NCI-H2081 (cell line): ENCODE results near the gene UNC45A.

Source experiments
- DNase-seq, 2 experiments: peaks; one replicate each; lab custom pipeline; 2025; lab: John Stamatoyannopoulos, UW

UNC45A gene

DNA sequence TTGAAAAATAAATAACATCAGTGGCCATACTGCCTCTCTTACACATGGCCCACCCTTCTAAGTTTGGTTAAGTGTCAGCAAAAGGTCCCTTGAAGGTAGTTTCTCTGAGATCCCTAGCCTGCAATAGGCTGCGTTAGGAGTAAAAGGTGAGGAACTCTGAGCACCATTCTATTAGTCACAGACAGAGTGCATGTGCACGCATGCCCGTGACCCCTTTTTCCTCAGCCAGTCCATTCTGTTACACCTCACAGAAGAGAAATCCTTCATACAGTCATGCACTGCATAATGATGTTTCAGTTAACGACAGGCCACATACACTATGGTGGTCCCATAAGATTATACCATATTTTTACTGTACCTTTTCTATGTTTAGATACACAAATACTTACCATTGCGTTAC is 32.1 kb downstream of the UNC45A start:
- DNase-seq: no peak

- DNase-seq: no peak
Observed at GRCh38 chr15:90968434-90968833, 33.3 kb downstream of the UNC45A start.

GRCh38 chr15:90970274-90970673 is 35.2 kb downstream of the UNC45A start:
- DNase-seq: no peak

GRCh38 chr15:90972133-90972532 is 37.0 kb downstream of the UNC45A start:
- DNase-seq: no peak

- DNase-seq: no peak
Observed at GRCh38 chr15:90974216-90974615, 39.1 kb downstream of the UNC45A start.

DNA sequence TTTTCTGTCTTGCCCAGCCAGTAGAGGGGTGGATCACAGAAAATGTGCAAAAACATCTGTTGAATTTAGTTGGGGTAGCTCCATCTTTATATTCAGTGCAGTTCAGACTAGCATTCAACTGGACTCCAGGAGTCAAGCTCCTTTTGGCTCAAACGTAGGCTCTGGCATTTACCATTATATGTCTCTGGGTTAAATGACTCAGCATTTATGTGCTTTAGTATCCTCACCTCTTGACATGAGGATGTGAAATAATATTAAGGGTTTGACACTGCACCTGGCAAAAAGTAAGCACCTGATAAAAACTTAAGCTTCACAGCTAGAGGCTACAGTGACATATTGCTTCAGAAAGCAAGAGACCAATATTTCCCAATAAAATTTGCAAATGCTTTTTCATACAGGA is 44.5 kb downstream of the UNC45A start:
- no peak for DNase-seq

- DNase-seq: no peak
Observed at GRCh38 chr15:90981681-90982080, 46.6 kb downstream of the UNC45A start.

- DNase-seq: no peak
Observed at GRCh38 chr15:90982135-90982534, 47.0 kb downstream of the UNC45A start.

GRCh38 chr15:90986790-90987507 is 51.9 kb downstream of the UNC45A start:
- no peak for DNase-seq

DNA sequence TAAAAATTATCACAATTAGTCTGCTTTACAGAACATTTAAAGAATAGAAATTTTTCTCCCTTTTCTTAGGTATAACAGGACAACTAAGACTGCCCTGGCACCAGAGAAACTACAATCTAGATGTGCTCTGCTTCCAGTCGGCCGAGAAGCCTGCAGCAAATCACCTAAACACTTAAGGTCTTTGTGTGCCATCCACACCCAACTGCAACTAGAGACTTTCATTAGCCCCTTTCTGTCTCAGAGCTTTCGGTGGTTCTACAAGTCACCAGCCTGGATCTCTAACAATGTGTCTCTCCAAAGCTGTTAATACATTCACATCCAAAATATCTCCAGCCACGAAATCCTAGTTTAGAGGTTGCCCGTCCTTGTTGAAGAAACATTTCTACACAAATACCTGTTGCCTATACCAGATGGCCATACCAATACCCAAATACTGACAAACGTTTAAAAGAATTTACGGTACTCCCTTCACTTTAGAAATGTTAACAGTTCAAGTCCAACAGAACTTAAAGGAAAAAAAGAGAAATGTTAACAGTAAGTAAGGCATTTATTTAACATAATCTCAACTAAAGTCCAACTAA is 52.6 kb downstream of the UNC45A start:
- DNase-seq: no peak

- no peak for DNase-seq
Observed at GRCh38 chr15:90988296-90988695, 53.2 kb downstream of the UNC45A start.

GRCh38 chr15:90989040-90989768 is 54.1 kb downstream of the UNC45A start:
- DNase-seq: no peak

- DNase-seq: no peak
Observed at GRCh38 chr15:90990446-90990845, 55.4 kb downstream of the UNC45A start.

GRCh38 chr15:90991587-90992285 is 56.7 kb downstream of the UNC45A start:
- DNase-seq: no peak

DNA sequence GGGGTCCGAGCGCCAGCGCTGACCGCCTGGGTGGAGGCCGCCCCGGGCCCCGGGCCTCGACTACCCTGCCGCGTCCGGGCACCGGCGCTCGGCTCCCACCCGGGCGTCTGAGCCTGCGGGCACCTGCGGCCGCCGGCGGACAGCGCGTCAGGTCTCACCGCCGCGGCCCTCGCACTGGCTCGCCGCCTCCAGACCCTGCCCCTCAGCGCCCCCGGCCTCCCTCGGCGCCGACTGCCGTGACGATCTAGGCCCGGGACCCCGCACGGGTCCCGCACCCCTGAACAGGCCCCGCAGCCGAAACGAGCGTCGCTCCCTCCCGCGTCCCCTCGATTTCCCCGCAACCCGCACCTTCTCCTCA is 59.0 kb downstream of the UNC45A start:
- DNase-seq: peak in 1 of 2 experiments; percentile 17

DNA sequence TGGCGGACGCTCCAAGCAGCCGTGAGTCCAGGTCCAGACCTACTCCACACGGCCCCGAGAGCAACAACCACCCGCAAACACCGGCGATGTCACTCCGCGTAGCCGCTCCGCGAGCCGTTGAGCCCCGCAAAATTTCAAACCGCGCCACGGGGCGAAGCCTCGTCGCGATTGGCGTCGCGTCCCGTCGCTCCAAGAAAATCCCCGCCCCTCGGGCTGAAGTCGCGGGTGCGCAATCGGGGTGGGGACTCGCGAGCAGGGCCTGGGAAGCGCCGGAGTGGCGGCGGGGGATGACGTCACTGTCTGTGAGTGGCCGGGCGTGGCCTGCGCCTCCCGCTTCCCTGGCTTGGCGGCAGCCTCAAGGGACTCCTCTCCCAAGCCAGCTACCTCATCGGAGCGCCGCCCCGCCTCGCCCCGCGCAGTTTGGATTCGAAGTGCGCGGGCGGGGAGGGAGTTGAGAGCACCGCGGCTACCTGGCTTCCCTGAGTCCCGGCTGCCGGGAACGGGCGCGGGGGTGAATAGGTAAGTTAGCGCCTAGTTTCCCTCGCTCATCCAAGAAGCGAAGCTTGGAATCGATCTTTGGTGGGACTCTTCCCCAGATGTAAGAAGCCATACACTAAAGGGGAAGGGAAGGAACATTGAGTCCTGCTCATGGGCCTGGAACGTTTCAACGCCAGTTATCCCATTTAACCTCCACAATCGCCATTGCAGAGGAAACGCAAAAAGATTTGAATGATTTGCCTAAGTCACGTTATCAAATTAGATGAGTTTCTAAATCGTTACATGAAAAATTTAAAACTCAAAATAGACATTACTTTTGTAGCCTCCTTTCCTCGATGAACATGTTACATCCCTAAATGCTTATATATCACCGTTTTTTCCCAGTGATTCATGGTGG is 59.6 kb downstream of the UNC45A start, which contains the start of gene PRC1:
Gene PRC1 (minus strand): TSS at position 119 of the 895 bp plus-strand sequence. CDS start 118 bp downstream, at position 1.
- DNase-seq: peak; percentile 98 to 99

DNA sequence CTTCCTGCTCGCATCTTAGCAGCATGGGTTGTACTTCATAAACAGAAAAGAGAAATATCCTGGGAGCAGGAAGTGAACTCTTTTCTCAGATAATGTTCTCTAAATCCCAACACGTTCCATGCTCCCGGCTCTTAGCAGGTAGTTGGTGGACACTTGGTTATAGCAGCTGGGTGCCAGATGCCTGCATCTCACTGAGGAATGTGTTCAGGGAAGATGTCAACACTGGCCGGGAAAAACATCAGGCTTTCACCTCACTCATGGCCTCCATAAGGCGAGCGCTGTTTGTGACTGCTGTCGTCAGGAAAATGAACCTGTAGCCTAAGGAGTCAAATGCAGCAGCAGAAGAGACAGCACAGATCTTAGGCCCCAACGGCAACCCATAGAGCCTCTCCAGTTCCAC is 63.7 kb downstream of the UNC45A start:
- DNase-seq: no peak

GRCh38 chr15:91001209-91001608 is 66.1 kb downstream of the UNC45A start:
- DNase-seq: no peak
